Osteoblast (primary cell): ENCODE results near the gene NRIP1. TPM values are rescaled to one million over a fixed set of nuclear protein-coding genes. Genes with fewer than 3 reads are reported as not detected.
A peak's percentile ranks its signal among the peaks of the same experiment; 100 is the strongest.

ENCODE experiments used
- DNase-seq: peaks from one replicate; pipeline ENCODE4 v3.0.0; 2011; ENCODE audit warnings: low spot score, mixed read lengths; ENCODE audit not compliant: insufficient read length; ENCODE audit errors: missing footprints
- H2AFZ ChIP-seq: 2 replicates; pipeline ENCODE4 v1.6.0; 2011; ENCODE audit warnings: mild to moderate bottlenecking, low read length
- H3K27ac ChIP-seq: 2 replicates; pipeline ENCODE4 v1.5.1; 2011; ENCODE audit warnings: mild to moderate bottlenecking, low read depth, low read length, moderate library complexity
- H3K27me3 ChIP-seq: 2 replicates; pipeline ENCODE4 v1.6.0; 2012; ENCODE audit warnings: mild to moderate bottlenecking, control low read depth, inconsistent platforms, low read length, moderate library complexity; ENCODE audit not compliant: insufficient read depth
- H3K36me3 ChIP-seq: 2 replicates; pipeline ENCODE4 v1.5.1; 2011; ENCODE audit warnings: mild to moderate bottlenecking, low read length, control low read depth, moderate library complexity; ENCODE audit not compliant: insufficient read depth
- H3K4me1 ChIP-seq: 2 replicates; pipeline ENCODE4 v1.5.1; 2011; ENCODE audit warnings: mild to moderate bottlenecking, low read length, control low read depth, moderate library complexity; ENCODE audit not compliant: insufficient read depth
- H3K4me2 ChIP-seq: 2 replicates; pipeline ENCODE4 v1.6.0; 2011; ENCODE audit warnings: mild to moderate bottlenecking, low read length; ENCODE audit not compliant: insufficient read depth
- H3K4me3 ChIP-seq: fragments of 200-600 bp; sonication (generic); 3 replicates; pipeline ENCODE4 v1.5.1; 2012; ENCODE audit warnings: mild to moderate bottlenecking, low read length, inconsistent platforms; ENCODE audit not compliant: insufficient read depth
- H3K79me2 ChIP-seq: 2 replicates; pipeline ENCODE4 v1.6.0; 2012; ENCODE audit warnings: mild to moderate bottlenecking, low read length, control low read depth, inconsistent platforms; ENCODE audit not compliant: insufficient read depth
- H3K9me3 ChIP-seq: 2 replicates; pipeline ENCODE4 v1.5.1; 2011; ENCODE audit warnings: low read depth, low read length, control low read depth
- H4K20me1 ChIP-seq: 2 replicates; pipeline ENCODE4 v1.6.0; 2012; ENCODE audit warnings: mild to moderate bottlenecking, low read length, control low read depth; ENCODE audit not compliant: insufficient read depth
- total RNA-seq: library from RNA; depleted of rRNA; stranded (reverse); fragments of >200 nt; gene quantifications from 2 replicates; pipeline ENCODE4 v1.2.3, GENCODE V29; 2012
- TF ChIP-seq, protein P1 (sequence below): IDR thresholded peaks from 2 replicates; pipeline ENCODE4 v1.5.1; 2011; ENCODE audit warnings: mild to moderate bottlenecking, low read depth, low read length, moderate library complexity; ENCODE audit errors: extremely low read depth

NRIP1 gene
- total RNA-seq, 1 donor: 32.6 TPM

DNA sequence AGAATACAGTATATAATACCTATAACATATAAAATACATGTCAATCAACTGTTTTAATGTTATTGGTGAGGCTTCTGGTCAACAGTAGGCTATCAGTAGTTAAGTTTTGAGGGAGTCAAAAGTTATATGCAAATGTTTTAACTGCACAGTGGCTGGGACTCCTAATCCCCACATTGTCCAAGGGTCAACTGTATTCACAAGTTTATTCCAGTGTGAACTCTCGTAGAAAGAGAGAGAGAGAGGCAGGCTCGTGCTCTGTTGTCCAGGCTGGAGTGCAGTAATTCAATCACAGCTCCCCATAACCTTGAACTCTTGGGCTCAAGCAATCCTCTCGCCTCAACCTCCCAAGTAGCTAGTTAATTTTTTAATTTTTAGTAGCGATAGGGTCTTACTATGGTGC is 66.0 kb downstream of the NRIP1 start:
- Histone ChIP-seq H3K4me3 (no peak overlapping the region), H3K9me3 (no peaks in the 10 kb centered on the region), H2AFZ (no peak overlapping the region), H3K4me1 (peaks cover 47% of the 10 kb centered on the region), H4K20me1 (no peaks in the 10 kb centered on the region), H3K27ac (no peak overlapping the region), H3K36me3 (no peaks in the 10 kb centered on the region), H3K79me2 (peaks cover 89% of the 10 kb centered on the region), H3K27me3 (no peaks in the 10 kb centered on the region), H3K4me2 (no peak overlapping the region)
- no peak for DNase-seq
- TF ChIP-seq, protein P1, sequence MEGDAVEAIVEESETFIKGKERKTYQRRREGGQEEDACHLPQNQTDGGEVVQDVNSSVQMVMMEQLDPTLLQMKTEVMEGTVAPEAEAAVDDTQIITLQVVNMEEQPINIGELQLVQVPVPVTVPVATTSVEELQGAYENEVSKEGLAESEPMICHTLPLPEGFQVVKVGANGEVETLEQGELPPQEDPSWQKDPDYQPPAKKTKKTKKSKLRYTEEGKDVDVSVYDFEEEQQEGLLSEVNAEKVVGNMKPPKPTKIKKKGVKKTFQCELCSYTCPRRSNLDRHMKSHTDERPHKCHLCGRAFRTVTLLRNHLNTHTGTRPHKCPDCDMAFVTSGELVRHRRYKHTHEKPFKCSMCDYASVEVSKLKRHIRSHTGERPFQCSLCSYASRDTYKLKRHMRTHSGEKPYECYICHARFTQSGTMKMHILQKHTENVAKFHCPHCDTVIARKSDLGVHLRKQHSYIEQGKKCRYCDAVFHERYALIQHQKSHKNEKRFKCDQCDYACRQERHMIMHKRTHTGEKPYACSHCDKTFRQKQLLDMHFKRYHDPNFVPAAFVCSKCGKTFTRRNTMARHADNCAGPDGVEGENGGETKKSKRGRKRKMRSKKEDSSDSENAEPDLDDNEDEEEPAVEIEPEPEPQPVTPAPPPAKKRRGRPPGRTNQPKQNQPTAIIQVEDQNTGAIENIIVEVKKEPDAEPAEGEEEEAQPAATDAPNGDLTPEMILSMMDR: no peak

DNA sequence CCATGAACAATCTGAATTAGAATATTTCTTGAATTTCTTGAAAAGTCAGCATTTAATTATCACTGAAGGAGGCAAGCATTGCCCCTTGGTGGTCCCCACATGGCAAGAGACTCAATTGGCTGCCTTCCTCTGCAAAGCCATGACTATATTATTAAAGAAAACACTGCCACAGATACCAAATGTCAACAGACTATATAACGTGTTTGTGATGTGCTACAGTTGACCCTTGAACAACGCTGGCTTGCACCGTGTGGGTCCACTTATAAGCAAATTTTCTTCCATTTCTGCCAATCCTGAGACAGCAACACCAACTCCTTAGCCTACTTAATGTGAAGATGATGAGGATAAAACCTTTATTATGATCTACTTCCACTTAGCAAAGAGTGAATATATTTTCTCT is 66.5 kb downstream of the NRIP1 start:
- Histone ChIP-seq H3K4me3 (no peak overlapping the region), H3K79me2 (peaks cover 89% of the 10 kb centered on the region), H3K9me3 (no peaks in the 10 kb centered on the region), H3K4me2 (no peak overlapping the region), H3K27me3 (no peaks in the 10 kb centered on the region), H3K36me3 (no peaks in the 10 kb centered on the region), H4K20me1 (no peaks in the 10 kb centered on the region), H3K4me1 (peaks cover 47% of the 10 kb centered on the region), H2AFZ (no peak overlapping the region), H3K27ac (no peak overlapping the region)
- TF ChIP-seq, protein P1: no peak
- DNase-seq: no peak

- Histone ChIP-seq H2AFZ (no peak overlapping the region), H3K4me2 (peak overlapping the region; percentile 47), H3K9me3 (no peaks in the 10 kb centered on the region), H3K36me3 (peaks cover 8% of the 10 kb centered on the region), H4K20me1 (no peaks in the 10 kb centered on the region), H3K27me3 (no peaks in the 10 kb centered on the region), H3K4me3 (no peak overlapping the region), H3K79me2 (peaks cover 87% of the 10 kb centered on the region), H3K27ac (peak overlapping the region; percentile 32), H3K4me1 (peaks cover 33% of the 10 kb centered on the region)
- no peak for DNase-seq
- TF ChIP-seq, protein P1: no peak
Observed at GRCh38 chr21:14995695-14996490, 68.9 kb downstream of the NRIP1 start.

DNA sequence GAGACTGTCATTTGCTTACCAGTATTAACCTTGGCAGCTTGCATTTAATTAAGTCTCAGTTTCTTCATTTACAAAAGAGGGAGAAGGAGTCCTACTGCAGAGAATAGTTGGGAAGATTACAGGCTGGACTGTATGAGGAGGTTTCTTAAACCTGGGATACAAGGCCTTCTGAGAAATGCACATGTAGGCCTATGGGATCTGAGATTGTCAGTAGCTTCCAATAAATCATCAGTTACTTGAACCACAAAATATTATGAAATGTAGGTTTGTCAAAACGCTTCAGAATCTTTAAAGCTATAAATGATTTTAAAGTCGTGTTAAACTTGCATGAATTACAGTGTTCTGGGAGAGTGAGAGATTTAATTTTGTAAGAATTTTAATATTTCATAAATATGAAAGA is 69.6 kb downstream of the NRIP1 start:
- H3K79me2 ChIP-seq: peaks cover 88% of the 10 kb centered on the region
- no peaks in the 10 kb centered on the region for H3K9me3 ChIP-seq
- H3K27me3 ChIP-seq: no peaks in the 10 kb centered on the region
- DNase-seq: no peak
- H3K27ac ChIP-seq: peak overlapping the region; percentile 32
- H3K36me3 ChIP-seq: peaks cover 13% of the 10 kb centered on the region
- H3K4me3 ChIP-seq: no peak overlapping the region
- no peak overlapping the region for H3K4me2 ChIP-seq
- no peaks in the 10 kb centered on the region for H4K20me1 ChIP-seq
- H2AFZ ChIP-seq: no peak overlapping the region
- TF ChIP-seq, protein P1: no peak
- peaks cover 30% of the 10 kb centered on the region for H3K4me1 ChIP-seq
